CD8-positive, alpha-beta memory T cell (primary cell): ENCODE results near the gene ATP2C2. TPM values are rescaled to one million over a fixed set of nuclear protein-coding genes. Genes with fewer than 3 reads are reported as not detected.

Experiments
- CTCF ChIA-PET: fragments of 350-600 bp; sonication (Branson Sonifier 250); formaldehyde crosslinking; loops from one replicate; lab custom pipeline; 2021; ENCODE audit warnings: antibody characterized with exemption; lab: Charles Lee
- POLR2A ChIA-PET: fragments of 350-600 bp; sonication (Branson Sonifier 250); formaldehyde crosslinking; loops from one replicate; lab custom pipeline; 2021; ENCODE audit warnings: antibody characterized with exemption; lab: Charles Lee
- DNase-seq, 5 donors: peaks; one replicate each; pipeline versions ENCODE4 v3.0.0 to v3.0.0-alpha.2; 2020 to 2022; ENCODE audit warnings: mixed read lengths in 1 of 5
- H3K27ac ChIP-seq: one replicate; pipeline ENCODE4 v1.7.0; 2013; ENCODE audit warnings: low read depth, mild to moderate bottlenecking, low read length, moderate library complexity
- H3K27me3 ChIP-seq: 2 replicates; pipeline ENCODE4 v1.7.0; 2013; ENCODE audit warnings: low read length, mild to moderate bottlenecking; ENCODE audit not compliant: insufficient read depth, poor library complexity, severe bottlenecking
- H3K36me3 ChIP-seq: 2 replicates; pipeline ENCODE4 v1.7.0; 2013; ENCODE audit warnings: mild to moderate bottlenecking, low read length, moderate library complexity; ENCODE audit not compliant: insufficient read depth
- H3K4me1 ChIP-seq: 2 replicates; pipeline ENCODE4 v1.7.0; 2013; ENCODE audit warnings: mild to moderate bottlenecking, low read length, moderate library complexity; ENCODE audit not compliant: insufficient read depth
- H3K4me3 ChIP-seq: 2 replicates; pipeline ENCODE4 v1.7.0; 2013; ENCODE audit warnings: mild to moderate bottlenecking, low read length
- H3K9me3 ChIP-seq: 2 replicates; pipeline ENCODE4 v1.7.0; 2013; ENCODE audit warnings: mild to moderate bottlenecking, low read length
- H3K27ac Mint-ChIP-seq, 8 donors: one replicate each; pipeline ENCODE4 v1.8.0; 2020 to 2021; ENCODE audit warnings: mixed read lengths in 8 of 8, mild to moderate bottlenecking in 6 of 8, inconsistent platforms in 3 of 8, moderate library complexity in 3 of 8
- H3K27me3 Mint-ChIP-seq, 2 donors: one replicate each; pipeline ENCODE4 v1.8.0; 2020 to 2021; ENCODE audit warnings: mixed read lengths in 2 of 2, mild to moderate bottlenecking in 1 of 2, moderate library complexity in 1 of 2
- H3K36me3 Mint-ChIP-seq, 3 donors: one replicate each; pipeline ENCODE4 v1.8.0; 2020 to 2021; ENCODE audit warnings: mixed read lengths in 3 of 3, inconsistent platforms in 1 of 3, mild to moderate bottlenecking in 1 of 3
- H3K4me1 Mint-ChIP-seq, 3 donors: one replicate each; pipeline ENCODE4 v1.8.0; 2020 to 2021; ENCODE audit warnings: mixed read lengths in 3 of 3, inconsistent platforms in 1 of 3, mild to moderate bottlenecking in 1 of 3
- H3K4me3 Mint-ChIP-seq, 7 donors: one replicate each; pipeline ENCODE4 v1.8.0; 2020 to 2021; ENCODE audit warnings: mixed read lengths in 7 of 7, mild to moderate bottlenecking in 6 of 7, moderate library complexity in 4 of 7, inconsistent platforms in 2 of 7
- H3K9me3 Mint-ChIP-seq, 5 donors: one replicate each; pipeline ENCODE4 v1.8.0; 2020 to 2022; ENCODE audit warnings: mixed read lengths in 5 of 5, mild to moderate bottlenecking in 3 of 5, moderate library complexity in 2 of 5, inconsistent platforms in 1 of 5
- polyA plus RNA-seq: library from polyadenylated mRNA; unstranded; fragments of 300-500 nt; fragmentation: Illumina TruSeq; gene quantifications from one replicate; pipeline ENCODE4 v1.2.3, GENCODE V29; 2021
- total RNA-seq, 2 experiments: library from RNA; stranded (reverse); gene quantifications; one replicate each; pipeline ENCODE4 v1.2.3, GENCODE V29; 2021

The ATP2C2 gene
- total and polyA plus RNA-seq, 3 experiments from 2014 or later, result not detected

DNA sequence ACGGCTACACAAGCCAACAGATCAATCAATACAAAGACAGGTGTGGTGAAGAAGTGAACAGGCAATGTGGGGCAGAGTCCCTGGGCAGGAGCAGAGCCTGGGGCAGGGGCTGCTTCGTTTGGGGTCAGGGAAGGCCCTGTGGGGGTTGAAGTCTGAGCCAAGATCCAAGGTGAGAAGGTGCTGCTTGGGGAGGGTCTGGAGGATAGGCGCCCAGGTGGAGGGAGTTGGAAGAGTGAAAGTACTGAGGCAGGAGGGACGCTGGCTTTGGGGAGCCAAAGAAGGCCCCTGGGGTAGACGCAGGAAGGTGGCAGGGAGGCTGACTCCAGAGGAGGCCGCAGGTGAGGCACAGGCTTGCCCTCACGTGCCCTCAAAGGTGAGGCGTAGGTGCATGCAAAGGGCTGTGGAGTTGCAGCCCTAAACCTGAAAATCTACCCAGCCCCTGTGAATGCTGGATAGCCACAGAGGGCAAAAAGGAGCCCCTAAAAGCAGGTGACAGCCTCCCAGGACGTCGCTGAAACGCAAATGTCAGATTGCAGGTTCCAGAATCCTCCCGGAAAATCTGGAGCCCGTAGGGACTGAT is 40.3 kb upstream of the ATP2C2 start:
- no peaks in the 10 kb centered on the region for H3K36me3 Mint-ChIP-seq
- H3K27ac ChIP-seq, result no peak overlapping the region
- H3K4me1 Mint-ChIP-seq, result no peaks in the 10 kb centered on the region
- H3K9me3 ChIP-seq, result no peaks in the 10 kb centered on the region
- no peak overlapping the region for H3K27ac Mint-ChIP-seq
- CTCF ChIA-PET, result no interaction called here
- peaks cover 6 to 27% of the 10 kb centered on the region in 2 donors for H3K27me3 Mint-ChIP-seq
- H3K9me3 Mint-ChIP-seq, result no peaks in the 10 kb centered on the region
- H3K4me1 ChIP-seq, result no peaks in the 10 kb centered on the region
- POLR2A ChIA-PET, result no interaction called here
- DNase-seq, result no peak
- no peaks in the 10 kb centered on the region for H3K36me3 ChIP-seq
- no peaks in the 10 kb centered on the region for H3K27me3 ChIP-seq
- no peak overlapping the region for H3K4me3 ChIP-seq
- no peak overlapping the region for H3K4me3 Mint-ChIP-seq

DNA sequence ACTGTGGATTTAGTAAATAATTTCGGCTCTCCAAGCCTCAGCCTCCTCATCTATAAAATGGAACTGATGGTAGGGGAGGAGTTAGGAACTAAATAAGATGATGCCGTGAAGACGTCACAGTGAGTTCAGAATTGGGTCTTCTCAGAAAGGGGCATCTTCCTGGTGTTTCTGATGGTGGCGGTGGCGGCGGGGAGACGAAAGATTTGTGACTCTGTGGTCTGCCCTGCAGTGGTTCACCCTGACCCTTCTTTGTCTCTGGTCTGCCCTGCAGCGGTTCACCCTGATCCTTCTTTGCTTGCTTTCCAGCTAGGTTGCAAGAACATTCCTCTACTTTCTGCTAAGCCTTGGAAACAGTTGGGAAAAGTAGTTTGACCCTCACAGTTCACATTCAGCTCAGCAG is 39.3 kb upstream of the ATP2C2 start:
- H3K27me3 ChIP-seq, result no peaks in the 10 kb centered on the region
- H3K4me3 Mint-ChIP-seq, result no peak overlapping the region
- no peaks in the 10 kb centered on the region for H3K36me3 Mint-ChIP-seq
- CTCF ChIA-PET, result no interaction called here
- no peaks in the 10 kb centered on the region for H3K4me1 ChIP-seq
- POLR2A ChIA-PET, result no interaction called here
- H3K27ac ChIP-seq, result no peak overlapping the region
- no peaks in the 10 kb centered on the region for H3K9me3 Mint-ChIP-seq
- H3K4me3 ChIP-seq, result no peak overlapping the region
- no peak overlapping the region for H3K27ac Mint-ChIP-seq
- no peak for DNase-seq
- peaks cover 4 to 27% of the 10 kb centered on the region in 2 donors for H3K27me3 Mint-ChIP-seq
- no peaks in the 10 kb centered on the region for H3K9me3 ChIP-seq
- no peaks in the 10 kb centered on the region for H3K36me3 ChIP-seq
- no peaks in the 10 kb centered on the region for H3K4me1 Mint-ChIP-seq

DNA sequence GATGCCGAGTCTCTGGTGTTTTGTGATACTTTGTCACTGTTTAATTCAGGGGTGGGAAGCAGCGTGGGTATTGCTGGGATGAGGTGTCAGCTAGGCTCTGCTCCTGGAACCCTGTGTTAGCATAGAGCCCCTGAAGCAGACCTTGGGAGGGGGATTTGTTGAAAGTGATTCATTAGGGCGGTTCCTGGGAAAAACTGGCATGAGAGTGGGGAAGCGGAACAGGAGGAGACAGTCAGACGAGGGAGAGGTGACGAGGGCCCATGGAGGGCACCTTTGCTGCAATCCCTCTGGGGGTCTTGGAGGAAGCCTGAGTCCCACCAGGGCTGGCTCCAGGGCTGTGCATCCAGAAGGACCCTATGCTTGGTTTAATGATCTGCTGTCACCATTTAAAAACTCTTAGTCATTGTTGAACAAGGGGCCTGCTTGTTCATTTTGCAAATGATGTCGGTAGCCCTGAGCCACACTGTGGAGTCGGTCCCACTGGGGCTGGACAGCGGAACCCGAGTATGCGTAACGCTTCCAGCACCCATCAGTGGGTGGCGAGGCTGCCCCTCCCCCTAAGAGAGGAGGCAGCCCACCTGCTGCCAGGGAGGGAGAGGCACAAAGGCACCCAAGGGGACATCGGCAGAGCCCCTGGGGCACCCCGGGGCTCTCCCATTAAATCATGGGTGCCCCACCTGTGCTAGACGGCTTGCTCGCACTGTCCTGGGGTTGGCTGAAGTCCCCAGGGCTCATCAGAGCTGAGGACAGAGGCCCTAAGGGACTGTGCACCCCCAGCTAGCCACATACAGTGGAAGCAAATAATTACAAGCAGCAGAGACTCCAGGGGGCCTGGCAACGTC is 38.3 kb upstream of the ATP2C2 start:
- Mint-ChIP-seq H3K27me3 (peaks cover 4 to 27% of the 10 kb centered on the region in 2 donors), H3K4me1 (no peaks in the 10 kb centered on the region), H3K36me3 (no peaks in the 10 kb centered on the region), H3K9me3 (peaks cover 0 to 5% (median 0%) of the 10 kb centered on the region in 5 donors), H3K27ac (no peak overlapping the region), H3K4me3 (no peak overlapping the region)
- no peak overlapping the region for H3K4me3 ChIP-seq
- no peaks in the 10 kb centered on the region for H3K9me3 ChIP-seq
- no peaks in the 10 kb centered on the region for H3K36me3 ChIP-seq
- no peaks in the 10 kb centered on the region for H3K27me3 ChIP-seq
- H3K4me1 ChIP-seq, result no peaks in the 10 kb centered on the region
- POLR2A ChIA-PET, result no interaction called here
- no peak overlapping the region for H3K27ac ChIP-seq
- CTCF ChIA-PET, result no interaction called here
- DNase-seq, result no peak

GRCh38 chr16:84330685-84331050 is 37.7 kb upstream of the ATP2C2 start:
- DNase-seq, result no peak
- Mint-ChIP-seq H3K27me3 (peaks cover 4 to 27% of the 10 kb centered on the region in 2 donors), H3K4me1 (no peaks in the 10 kb centered on the region), H3K9me3 (peaks cover 2 to 11% (median 6%) of the 10 kb centered on the region in 5 donors), H3K27ac (no peak overlapping the region), H3K4me3 (no peak overlapping the region), H3K36me3 (no peaks in the 10 kb centered on the region)
- POLR2A ChIA-PET, result no interaction called here
- no peak overlapping the region for H3K4me3 ChIP-seq
- CTCF ChIA-PET, result no interaction called here
- no peaks in the 10 kb centered on the region for H3K27me3 ChIP-seq
- H3K9me3 ChIP-seq, result no peaks in the 10 kb centered on the region
- no peak overlapping the region for H3K27ac ChIP-seq
- no peaks in the 10 kb centered on the region for H3K36me3 ChIP-seq
- no peaks in the 10 kb centered on the region for H3K4me1 ChIP-seq

DNA sequence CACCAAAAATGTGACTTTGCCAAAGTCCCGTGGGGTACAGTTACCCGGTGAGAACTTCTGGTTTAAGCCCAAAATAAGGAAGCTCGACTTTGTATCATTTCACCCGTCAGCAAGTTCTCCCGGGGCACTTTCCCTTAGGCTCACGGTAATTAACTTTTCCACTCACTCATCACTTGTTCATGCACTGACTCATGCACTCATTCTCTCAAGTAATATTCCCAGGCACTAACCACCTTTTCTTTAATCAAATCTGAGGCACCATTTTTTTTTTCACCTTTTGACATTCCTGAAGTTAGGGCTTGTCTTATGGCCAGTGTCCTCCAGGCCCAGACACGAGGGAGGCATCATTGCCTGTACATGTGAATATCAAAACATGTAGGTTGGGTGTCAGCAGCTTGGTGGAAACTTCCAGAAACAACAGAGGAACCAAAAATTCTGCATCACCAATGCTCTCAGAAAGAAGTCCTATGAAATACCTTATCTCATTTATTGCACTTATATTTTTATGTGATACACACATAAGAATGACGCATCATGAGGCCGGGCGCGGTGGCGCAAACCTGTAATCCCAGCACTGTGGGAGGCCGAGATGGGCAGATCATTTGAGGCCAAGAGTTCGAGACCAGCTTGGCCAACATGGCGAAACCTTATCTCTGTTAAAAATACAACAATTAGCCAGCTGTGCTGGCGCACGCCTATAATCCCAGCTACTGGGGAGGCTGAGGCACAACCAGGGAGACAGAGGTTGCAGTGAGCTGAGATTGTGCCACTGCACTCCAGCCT is 36.1 kb upstream of the ATP2C2 start:
- Histone ChIP-seq H3K36me3 (no peaks in the 10 kb centered on the region), H3K27ac (no peak overlapping the region), H3K27me3 (no peaks in the 10 kb centered on the region), H3K4me1 (no peaks in the 10 kb centered on the region), H3K4me3 (no peak overlapping the region), H3K9me3 (no peaks in the 10 kb centered on the region)
- no peak for DNase-seq
- ChIA-PET POLR2A (no interaction called here), CTCF (no interaction called here)
- peaks cover 3 to 27% of the 10 kb centered on the region in 2 donors for H3K27me3 Mint-ChIP-seq
- H3K36me3 Mint-ChIP-seq, result peaks cover 0 to 2% (median 0%) of the 10 kb centered on the region in 3 donors
- H3K4me3 Mint-ChIP-seq, result no peak overlapping the region
- no peak overlapping the region for H3K27ac Mint-ChIP-seq
- H3K9me3 Mint-ChIP-seq, result peaks cover 9 to 20% (median 12%) of the 10 kb centered on the region in 5 donors
- no peaks in the 10 kb centered on the region for H3K4me1 Mint-ChIP-seq

DNA sequence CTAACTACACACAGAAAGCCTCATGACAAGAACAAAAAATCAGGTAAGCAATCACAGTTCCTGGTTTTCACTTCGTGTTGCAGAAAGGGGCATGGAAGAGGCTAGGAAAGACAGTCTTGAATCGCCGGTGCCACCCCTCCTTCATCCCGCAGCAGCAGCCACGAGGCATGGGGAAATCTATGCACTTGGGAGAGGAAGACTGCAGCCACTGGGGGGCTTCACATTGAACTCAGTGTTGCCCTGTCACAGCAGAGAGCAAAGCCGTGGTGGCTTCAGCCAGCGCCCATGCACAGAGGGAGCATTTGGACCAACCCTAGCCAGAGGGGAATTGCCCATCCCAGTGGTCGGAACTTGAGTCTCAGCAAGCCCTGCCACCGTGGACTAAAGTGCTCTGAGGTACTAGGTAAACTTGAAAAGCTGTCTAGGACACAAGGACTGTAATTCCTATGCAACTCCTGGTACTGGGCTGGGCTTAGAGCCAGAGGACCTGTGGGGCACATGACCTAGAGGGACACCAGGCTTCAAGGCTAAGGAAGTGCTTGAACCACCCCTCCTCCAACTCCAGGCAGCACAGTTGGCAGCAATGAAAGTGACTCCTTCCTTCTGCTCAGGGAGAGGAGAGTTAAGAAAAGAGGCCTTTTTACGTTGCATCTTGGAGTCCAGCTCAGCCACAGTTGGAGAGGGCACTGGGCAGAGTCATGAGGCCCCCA is 35.2 kb upstream of the ATP2C2 start:
- Mint-ChIP-seq H3K27me3 (peaks cover 0 to 22% of the 10 kb centered on the region in 2 donors), H3K4me1 (no peaks in the 10 kb centered on the region), H3K36me3 (peaks cover 0 to 6% (median 0%) of the 10 kb centered on the region in 3 donors), H3K27ac (no peak overlapping the region), H3K4me3 (no peak overlapping the region), H3K9me3 (peaks cover 14 to 24% (median 16%) of the 10 kb centered on the region in 5 donors)
- ChIA-PET CTCF (no interaction called here), POLR2A (no interaction called here)
- Histone ChIP-seq H3K36me3 (no peaks in the 10 kb centered on the region), H3K4me1 (no peaks in the 10 kb centered on the region), H3K9me3 (no peaks in the 10 kb centered on the region), H3K27me3 (no peaks in the 10 kb centered on the region), H3K27ac (no peak overlapping the region), H3K4me3 (no peak overlapping the region)
- DNase-seq, result no peak

- Histone ChIP-seq H3K4me1 (no peaks in the 10 kb centered on the region), H3K36me3 (no peaks in the 10 kb centered on the region), H3K27me3 (no peaks in the 10 kb centered on the region), H3K27ac (no peak overlapping the region), H3K4me3 (no peak overlapping the region), H3K9me3 (no peaks in the 10 kb centered on the region)
- peaks cover 0 to 22% of the 10 kb centered on the region in 2 donors for H3K27me3 Mint-ChIP-seq
- POLR2A ChIA-PET, result no interaction called here
- peaks cover 0 to 6% (median 0%) of the 10 kb centered on the region in 3 donors for H3K36me3 Mint-ChIP-seq
- CTCF ChIA-PET, result no interaction called here
- no peak overlapping the region for H3K4me3 Mint-ChIP-seq
- H3K9me3 Mint-ChIP-seq, result peaks cover 14 to 24% (median 16%) of the 10 kb centered on the region in 5 donors
- DNase-seq, result no peak
- no peak overlapping the region for H3K27ac Mint-ChIP-seq
- no peaks in the 10 kb centered on the region for H3K4me1 Mint-ChIP-seq
Observed at GRCh38 chr16:84334058-84334457, 34.3 kb upstream of the ATP2C2 start.
